OCI-LY1 (cell line): ENCODE measurements around the gene MUC6.

ENCODE experiments used
- H2AFZ ChIP-seq: fragments of 200-600 bp; sonication (generic), shearing (Covaris generic); 2 replicates; pipeline ENCODE4 v1.6.0; 2014; ENCODE audit warnings: antibody characterized with exemption, mild to moderate bottlenecking, low read length
- H3F3A ChIP-seq: fragments of 200-600 bp; sonication (generic), shearing (Covaris generic); 2 replicates; pipeline ENCODE4 v1.6.0; 2014; ENCODE audit warnings: mild to moderate bottlenecking, antibody characterized with exemption, low read length, moderate library complexity; ENCODE audit not compliant: insufficient read depth
- H3K27ac ChIP-seq: fragments of 200-600 bp; sonication (generic); 2 replicates; pipeline ENCODE4 v1.5.1; 2014; ENCODE audit warnings: low read length, mixed run types, mild to moderate bottlenecking, low read depth; ENCODE audit not compliant: poor library complexity, severe bottlenecking
- H3K27me3 ChIP-seq: fragments of 200-600 bp; sonication (generic); 2 replicates; pipeline ENCODE4 v1.6.0; 2014; ENCODE audit warnings: antibody characterized with exemption, mild to moderate bottlenecking, low read length, moderate library complexity; ENCODE audit not compliant: insufficient read depth
- H3K36me3 ChIP-seq: fragments of 200-600 bp; sonication (generic); 2 replicates; pipeline ENCODE4 v1.6.1; 2014; ENCODE audit warnings: mild to moderate bottlenecking, antibody characterized with exemption, low read length, moderate library complexity, mixed read lengths; ENCODE audit not compliant: insufficient read depth
- H3K4me1 ChIP-seq: fragments of 200-600 bp; sonication (generic); 2 replicates; pipeline ENCODE4 v1.5.1; 2014; ENCODE audit warnings: mild to moderate bottlenecking, low read length, moderate library complexity; ENCODE audit not compliant: insufficient read depth, severe bottlenecking
- H3K4me2 ChIP-seq: fragments of 200-600 bp; sonication (generic), shearing (Covaris generic); 2 replicates; pipeline ENCODE4 v1.6.1; 2014; ENCODE audit warnings: low read length
- H3K4me3 ChIP-seq: fragments of 200-600 bp; sonication (generic); 2 replicates; pipeline ENCODE4 v1.5.1; 2014; ENCODE audit warnings: low read length, low read depth, mild to moderate bottlenecking, mixed read lengths; ENCODE audit not compliant: poor library complexity, severe bottlenecking
- H3K79me2 ChIP-seq: fragments of 200-600 bp; shearing (Covaris generic); 2 replicates; pipeline ENCODE4 v1.6.1; 2016; ENCODE audit warnings: mixed run types, low read length, mixed read lengths; ENCODE audit not compliant: insufficient read depth
- H3K9ac ChIP-seq: fragments of 200-600 bp; sonication (generic), shearing (Covaris generic); 2 replicates; pipeline ENCODE4 v1.6.1; 2014; ENCODE audit warnings: mild to moderate bottlenecking, low read length, mixed read lengths
- H3K9me2 ChIP-seq: fragments of 200-600 bp; sonication (generic), shearing (Covaris generic); 2 replicates; pipeline ENCODE4 v1.6.1; 2014; ENCODE audit warnings: low read depth, mild to moderate bottlenecking, low read length, mixed read lengths
- H3K9me3 ChIP-seq: fragments of 200-600 bp; shearing (Covaris generic); 2 replicates; pipeline ENCODE4 v1.6.1; 2014; ENCODE audit warnings: low read length, mixed read lengths
- H4K20me1 ChIP-seq: fragments of 200-600 bp; sonication (generic), shearing (Covaris generic); 2 replicates; pipeline ENCODE4 v1.6.0; 2016; ENCODE audit warnings: mild to moderate bottlenecking, low read length; ENCODE audit not compliant: insufficient read depth
- EZH2 ChIP-seq: fragments of 200-600 bp; sonication (generic), shearing (Covaris generic); IDR thresholded peaks from 2 replicates; pipeline ENCODE4 v1.8.0; 2017; ENCODE audit warnings: borderline replicate concordance, mixed run types, mild to moderate bottlenecking, antibody characterized with exemption, low read length, moderate library complexity, mixed read lengths
- TF ChIP-seq, protein P1 (sequence below): fragments of 200-600 bp; sonication (generic), shearing (Covaris generic); IDR thresholded peaks from 2 replicates; pipeline ENCODE4 v1.5.1; 2017; ENCODE audit warnings: mild to moderate bottlenecking, antibody characterized with exemption, low read length, moderate library complexity, mixed read lengths

The MUC6 gene

DNA sequence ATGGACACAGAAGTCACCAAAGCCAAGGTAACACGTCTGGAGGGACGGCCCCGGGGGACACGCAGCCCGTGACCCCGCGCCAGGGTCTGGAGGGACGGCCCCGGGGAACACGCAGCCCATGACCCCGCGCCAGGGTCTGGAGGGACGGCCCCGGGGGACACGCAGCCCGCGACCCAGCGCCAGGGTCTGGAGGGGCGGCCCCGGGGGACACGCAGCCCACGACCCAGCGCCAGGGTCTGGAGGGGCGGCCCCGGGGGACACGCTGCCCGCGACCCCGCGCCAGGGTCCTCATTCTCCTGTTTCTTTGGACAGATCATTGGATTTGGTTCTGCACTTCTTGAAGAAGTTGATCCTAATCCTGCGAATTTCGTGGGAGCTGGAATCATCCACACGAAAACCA lies 27.1 kb downstream of the MUC6 start:
- Histone ChIP-seq H3K4me1 (no peaks in the 10 kb centered on the region), H3K9me2 (no peaks in the 10 kb centered on the region), H4K20me1 (no peaks in the 10 kb centered on the region), H2AFZ (no peak overlapping the region), H3K9ac (no peak overlapping the region), H3K36me3 (peaks cover 52% of the 10 kb centered on the region), H3F3A (no peaks in the 10 kb centered on the region), H3K27me3 (no peaks in the 10 kb centered on the region), H3K27ac (no peak overlapping the region), H3K4me2 (no peak overlapping the region), H3K79me2 (no peaks in the 10 kb centered on the region), H3K4me3 (no peak overlapping the region), H3K9me3 (no peaks in the 10 kb centered on the region)
- TF ChIP-seq EZH2 = no peak
- TF ChIP-seq, protein P1, sequence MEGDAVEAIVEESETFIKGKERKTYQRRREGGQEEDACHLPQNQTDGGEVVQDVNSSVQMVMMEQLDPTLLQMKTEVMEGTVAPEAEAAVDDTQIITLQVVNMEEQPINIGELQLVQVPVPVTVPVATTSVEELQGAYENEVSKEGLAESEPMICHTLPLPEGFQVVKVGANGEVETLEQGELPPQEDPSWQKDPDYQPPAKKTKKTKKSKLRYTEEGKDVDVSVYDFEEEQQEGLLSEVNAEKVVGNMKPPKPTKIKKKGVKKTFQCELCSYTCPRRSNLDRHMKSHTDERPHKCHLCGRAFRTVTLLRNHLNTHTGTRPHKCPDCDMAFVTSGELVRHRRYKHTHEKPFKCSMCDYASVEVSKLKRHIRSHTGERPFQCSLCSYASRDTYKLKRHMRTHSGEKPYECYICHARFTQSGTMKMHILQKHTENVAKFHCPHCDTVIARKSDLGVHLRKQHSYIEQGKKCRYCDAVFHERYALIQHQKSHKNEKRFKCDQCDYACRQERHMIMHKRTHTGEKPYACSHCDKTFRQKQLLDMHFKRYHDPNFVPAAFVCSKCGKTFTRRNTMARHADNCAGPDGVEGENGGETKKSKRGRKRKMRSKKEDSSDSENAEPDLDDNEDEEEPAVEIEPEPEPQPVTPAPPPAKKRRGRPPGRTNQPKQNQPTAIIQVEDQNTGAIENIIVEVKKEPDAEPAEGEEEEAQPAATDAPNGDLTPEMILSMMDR = no peak

DNA sequence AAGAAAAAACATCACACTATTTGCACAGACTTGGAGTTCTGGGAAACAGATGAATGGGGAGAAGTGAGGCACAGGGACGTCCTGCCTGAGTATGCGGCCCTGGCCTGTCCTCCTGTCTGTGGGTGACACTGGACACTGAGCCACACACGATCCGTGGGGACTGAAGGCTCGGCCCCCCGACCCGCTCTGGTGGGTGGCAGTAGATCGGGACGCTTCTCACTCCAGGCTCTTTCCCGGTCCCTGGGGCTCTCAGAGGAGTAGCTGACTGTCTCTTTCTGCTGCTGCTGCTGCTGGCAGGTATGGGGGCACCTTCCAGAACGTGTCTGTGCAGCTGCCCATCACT lies 27.7 kb downstream of the MUC6 start:
- no peaks in the 10 kb centered on the region for H3K4me1 ChIP-seq
- no peak overlapping the region for H3K9ac ChIP-seq
- TF ChIP-seq, protein P1 = no peak
- TF ChIP-seq EZH2 = no peak
- H3K79me2 ChIP-seq = no peaks in the 10 kb centered on the region
- H3K27me3 ChIP-seq = no peaks in the 10 kb centered on the region
- no peaks in the 10 kb centered on the region for H3F3A ChIP-seq
- H3K36me3 ChIP-seq = peaks cover 57% of the 10 kb centered on the region
- no peak overlapping the region for H3K27ac ChIP-seq
- H3K4me2 ChIP-seq = no peak overlapping the region
- H3K4me3 ChIP-seq = no peak overlapping the region
- H2AFZ ChIP-seq = no peak overlapping the region
- H3K9me3 ChIP-seq = no peaks in the 10 kb centered on the region
- no peaks in the 10 kb centered on the region for H3K9me2 ChIP-seq
- no peaks in the 10 kb centered on the region for H4K20me1 ChIP-seq

DNA sequence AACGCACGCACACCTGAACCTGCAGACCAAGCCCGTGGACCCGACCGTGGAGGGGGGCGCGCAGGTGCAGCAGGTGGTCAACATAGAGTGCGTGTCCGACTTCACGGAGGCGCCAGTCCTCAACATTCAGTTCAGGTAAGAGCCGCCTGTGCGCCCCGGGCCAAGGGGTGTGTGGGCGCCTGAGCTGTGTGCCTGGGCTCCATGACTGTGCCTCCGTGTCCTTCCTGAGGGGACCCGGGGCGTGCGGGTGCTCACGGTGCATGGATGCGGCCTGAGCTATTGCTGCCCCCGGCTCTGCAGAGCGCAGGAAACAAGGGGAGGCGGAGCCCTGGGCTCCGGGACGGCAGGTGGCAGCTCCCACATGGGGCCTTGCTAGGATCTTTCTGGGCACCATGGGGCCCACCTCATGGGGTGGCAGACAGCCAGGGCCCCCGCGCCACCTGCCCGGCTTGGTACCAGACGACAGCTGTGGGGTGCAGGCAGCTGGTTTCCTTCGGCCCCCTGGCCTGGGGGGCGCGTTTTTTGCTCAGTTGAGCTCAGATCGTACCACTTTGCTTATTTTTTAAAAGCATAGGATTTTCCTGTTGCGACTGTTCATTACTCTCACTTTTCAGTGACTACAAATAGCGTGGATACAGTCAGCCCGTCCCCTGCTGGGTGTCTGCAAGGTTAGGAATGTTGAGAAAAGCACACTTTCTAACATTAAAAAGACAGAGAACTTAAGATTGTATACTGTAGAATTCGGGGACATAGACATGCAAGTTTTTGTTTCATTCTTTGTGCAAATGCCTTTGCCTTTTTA lies 28.3 kb downstream of the MUC6 start:
- no peaks in the 10 kb centered on the region for H3K4me1 ChIP-seq
- H3K4me3 ChIP-seq = no peak overlapping the region
- TF ChIP-seq, protein P1 = no peak
- no peak for TF ChIP-seq EZH2
- H3K27ac ChIP-seq = no peak overlapping the region
- H3K4me2 ChIP-seq = no peak overlapping the region
- H3K27me3 ChIP-seq = no peaks in the 10 kb centered on the region
- H3K79me2 ChIP-seq = no peaks in the 10 kb centered on the region
- H3K36me3 ChIP-seq = peaks cover 63% of the 10 kb centered on the region
- no peaks in the 10 kb centered on the region for H3K9me3 ChIP-seq
- no peak overlapping the region for H3K9ac ChIP-seq
- no peaks in the 10 kb centered on the region for H3F3A ChIP-seq
- no peaks in the 10 kb centered on the region for H4K20me1 ChIP-seq
- H2AFZ ChIP-seq = no peak overlapping the region
- no peaks in the 10 kb centered on the region for H3K9me2 ChIP-seq
